Activated T-cell treated with anti-CD3 and anti-CD28 coated beads for 1 hour (primary cell): ENCODE data around the gene CNOT10.
"Not testable (repeated sequence)": the region's sequence is repeated elsewhere in the genome, so short reads cannot be mapped to it uniquely, and the experiment has no call there.

Experiments
- DNase-seq: peaks from one replicate; pipeline ENCODE4 v3.0.0-alpha.2; 2020; ENCODE audit warnings: low read depth

CNOT10 gene, protein sequence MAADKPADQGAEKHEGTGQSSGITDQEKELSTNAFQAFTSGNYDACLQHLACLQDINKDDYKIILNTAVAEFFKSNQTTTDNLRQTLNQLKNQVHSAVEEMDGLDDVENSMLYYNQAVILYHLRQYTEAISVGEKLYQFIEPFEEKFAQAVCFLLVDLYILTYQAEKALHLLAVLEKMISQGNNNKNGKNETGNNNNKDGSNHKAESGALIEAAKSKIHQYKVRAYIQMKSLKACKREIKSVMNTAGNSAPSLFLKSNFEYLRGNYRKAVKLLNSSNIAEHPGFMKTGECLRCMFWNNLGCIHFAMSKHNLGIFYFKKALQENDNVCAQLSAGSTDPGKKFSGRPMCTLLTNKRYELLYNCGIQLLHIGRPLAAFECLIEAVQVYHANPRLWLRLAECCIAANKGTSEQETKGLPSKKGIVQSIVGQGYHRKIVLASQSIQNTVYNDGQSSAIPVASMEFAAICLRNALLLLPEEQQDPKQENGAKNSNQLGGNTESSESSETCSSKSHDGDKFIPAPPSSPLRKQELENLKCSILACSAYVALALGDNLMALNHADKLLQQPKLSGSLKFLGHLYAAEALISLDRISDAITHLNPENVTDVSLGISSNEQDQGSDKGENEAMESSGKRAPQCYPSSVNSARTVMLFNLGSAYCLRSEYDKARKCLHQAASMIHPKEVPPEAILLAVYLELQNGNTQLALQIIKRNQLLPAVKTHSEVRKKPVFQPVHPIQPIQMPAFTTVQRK

GRCh38 chr3:32684800-32685542 is at the start of gene CNOT10:
Gene CNOT10 (plus strand): TSS chr3:32685188. CDS start chr3:32685461, 273 bp downstream.
- peak; percentile 89 for DNase-seq

- DNase-seq, result no peak
Measured at GRCh38 chr3:32640939-32641338, 44.0 kb upstream of the CNOT10 start.

DNA sequence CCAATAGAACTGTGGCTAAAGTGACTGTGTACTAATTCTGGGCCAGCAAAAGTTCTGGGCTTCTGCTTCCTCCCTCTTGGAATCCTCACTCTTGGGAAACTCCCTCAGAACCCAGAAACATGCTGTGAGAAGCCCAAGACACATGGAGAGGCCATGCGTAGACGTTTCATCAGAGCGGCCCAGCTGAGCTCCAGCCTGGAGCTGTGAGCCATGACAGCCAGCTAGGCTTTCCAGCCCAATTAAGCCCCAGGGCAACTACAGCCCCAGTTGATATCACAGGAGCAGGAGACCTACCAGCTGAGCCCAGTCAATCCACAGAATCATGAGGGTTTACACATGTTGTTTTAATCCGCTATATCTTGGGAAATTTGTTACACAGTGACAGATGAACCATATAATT is 43.6 kb upstream of the CNOT10 start:
- DNase-seq, result no peak

DNA sequence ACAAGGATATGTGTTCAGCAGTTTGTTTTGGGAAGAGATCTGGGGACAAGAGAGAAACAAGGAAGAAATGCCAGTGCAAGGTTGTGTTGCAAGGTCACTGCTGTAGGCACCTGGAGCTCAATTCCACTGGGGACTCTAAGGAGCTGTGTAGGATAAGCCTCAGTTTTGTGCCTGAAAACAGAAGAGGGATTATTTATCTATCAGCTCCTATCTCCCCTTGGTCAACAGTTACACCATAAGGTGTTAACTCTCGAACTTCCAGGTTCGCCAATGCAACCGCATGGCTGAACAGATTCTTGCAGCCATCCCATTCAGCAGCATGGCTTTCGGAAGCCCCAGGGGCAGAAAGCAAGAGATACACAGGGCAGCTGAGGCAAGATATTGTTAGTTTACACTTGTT is 41.6 kb upstream of the CNOT10 start:
- no peak for DNase-seq

DNA sequence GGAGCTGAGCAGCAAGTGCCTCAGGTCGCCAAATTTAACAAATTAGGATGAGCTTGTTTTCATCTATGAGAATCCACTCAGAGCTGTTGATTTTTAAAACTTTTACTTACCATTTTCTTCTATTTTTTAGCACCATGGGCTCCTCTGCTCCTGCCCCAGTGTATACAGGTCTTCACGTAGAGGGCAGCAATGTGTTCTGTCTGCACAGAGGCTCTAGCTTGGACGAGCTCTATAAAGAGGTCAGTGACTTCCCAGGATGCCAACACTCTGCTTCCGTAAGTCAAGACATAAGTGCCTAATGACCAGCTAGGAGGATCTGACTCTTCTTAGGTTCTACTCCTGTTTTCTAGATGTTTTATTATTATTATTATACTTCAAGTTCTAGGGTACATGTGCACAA is 41.2 kb upstream of the CNOT10 start:
- DNase-seq, result no peak

GRCh38 chr3:32644380-32644779 is 40.6 kb upstream of the CNOT10 start:
- DNase-seq, result no peak

GRCh38 chr3:32646761-32647160 is 38.2 kb upstream of the CNOT10 start:
- DNase-seq, result no peak

DNA sequence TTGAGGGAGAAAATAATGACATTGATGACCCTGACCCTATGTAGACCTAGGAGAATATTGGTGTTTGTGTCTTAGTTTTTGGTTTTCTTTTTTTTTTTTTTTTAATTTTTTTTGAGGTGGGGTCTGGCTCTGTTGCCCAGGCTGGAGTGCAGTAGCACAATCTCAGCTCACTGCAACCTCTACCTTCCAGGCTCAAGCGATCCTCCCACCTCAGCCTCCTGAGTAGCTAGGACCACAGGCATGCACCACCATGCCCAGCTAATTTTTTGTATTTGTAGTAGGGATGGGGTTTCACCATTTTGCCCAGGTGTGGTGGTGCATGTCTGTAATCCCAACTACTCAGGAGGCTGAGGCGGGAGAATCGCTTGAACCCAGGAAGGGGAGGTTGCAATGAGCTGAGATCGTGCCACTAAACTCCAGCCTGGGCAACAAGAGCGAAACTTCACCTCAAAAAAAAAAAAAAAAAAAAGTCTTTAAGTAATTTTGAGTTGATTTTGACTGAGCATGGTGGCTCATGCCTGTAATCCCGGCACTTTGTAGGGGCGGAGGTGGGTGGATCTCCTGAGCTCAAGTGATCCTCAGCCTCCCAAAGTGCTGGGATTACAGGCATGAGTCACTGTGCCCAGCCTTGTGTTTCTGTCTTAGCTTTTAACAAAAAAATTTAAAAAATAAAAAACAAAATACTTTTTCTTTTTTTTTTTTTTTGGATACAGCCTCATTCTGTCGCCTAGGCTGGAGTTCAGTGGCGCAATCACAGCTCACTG is 32.5 kb upstream of the CNOT10 start:
- DNase-seq, result not testable (repeated sequence)

- DNase-seq, result no peak
Measured at GRCh38 chr3:32655167-32655566, 29.8 kb upstream of the CNOT10 start.

DNA sequence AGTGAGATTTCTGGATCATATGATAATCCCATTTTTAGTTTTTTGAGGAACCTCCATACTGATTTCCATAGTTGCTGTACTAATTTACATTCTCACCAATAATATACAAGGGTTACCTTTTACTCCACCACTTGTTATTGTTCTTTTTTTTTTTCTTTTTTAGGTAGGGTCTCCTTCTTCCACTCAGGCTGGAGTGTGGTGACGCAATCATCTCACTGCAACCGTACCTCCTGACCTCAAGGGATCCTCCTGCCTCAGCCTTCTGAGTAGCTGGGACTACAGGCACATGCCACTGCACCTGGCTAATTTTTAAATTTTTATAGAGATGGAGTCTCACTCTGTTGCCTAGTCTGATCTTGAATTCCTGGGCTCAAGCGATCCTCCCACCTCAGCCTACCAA is 24.4 kb upstream of the CNOT10 start:
- DNase-seq, result no peak

- DNase-seq, result no peak
Measured at GRCh38 chr3:32662647-32663046, 22.3 kb upstream of the CNOT10 start.

GRCh38 chr3:32664630-32665075 is 20.3 kb upstream of the CNOT10 start:
- not testable (repeated sequence) for DNase-seq

DNA sequence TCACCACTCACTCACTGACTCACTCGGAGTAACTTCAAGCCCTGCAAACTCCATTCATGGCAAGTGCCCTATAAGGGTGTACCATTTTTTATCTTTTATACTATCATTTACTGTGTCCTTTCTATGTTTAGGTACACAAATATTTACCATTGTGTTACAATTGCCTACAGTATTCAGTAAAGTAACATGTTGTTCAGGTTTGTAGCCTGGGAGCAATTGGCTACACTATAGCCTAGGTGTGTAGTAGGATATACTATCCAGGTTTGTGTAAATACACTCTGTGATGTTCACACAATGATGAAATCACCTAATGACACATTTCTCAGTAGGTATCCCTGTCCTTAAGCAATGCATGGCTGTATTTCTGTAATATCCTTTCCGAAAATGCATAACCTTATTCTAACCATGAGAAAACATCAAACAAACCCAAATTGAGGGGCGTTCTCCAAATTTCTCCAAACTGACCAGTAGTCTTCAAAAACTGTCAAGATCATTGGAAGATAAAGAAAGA is 17.9 kb upstream of the CNOT10 start:
- no peak for DNase-seq

GRCh38 chr3:32669226-32669625 is 15.8 kb upstream of the CNOT10 start:
- DNase-seq, result not testable (repeated sequence)

DNA sequence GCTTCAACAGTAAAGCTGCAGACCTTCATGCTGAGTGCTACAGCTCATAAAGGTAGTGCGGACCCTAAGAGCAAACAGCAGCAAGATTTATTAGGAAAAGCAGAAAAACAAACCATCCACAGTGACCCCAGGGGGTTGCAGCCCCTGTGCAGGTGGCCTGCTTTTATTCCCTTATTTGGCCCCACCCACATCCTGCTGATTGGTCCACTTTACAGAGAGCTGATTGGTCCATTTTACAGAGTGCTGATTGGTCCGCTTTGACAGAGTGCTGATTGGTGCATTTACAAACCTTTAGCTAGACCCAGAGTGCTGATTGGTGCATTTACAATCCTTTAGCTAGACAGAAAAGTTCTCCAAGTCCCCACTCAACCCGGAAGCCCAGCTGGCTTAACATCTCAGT is 11.3 kb upstream of the CNOT10 start:
- DNase-seq, result not testable (repeated sequence)

DNA sequence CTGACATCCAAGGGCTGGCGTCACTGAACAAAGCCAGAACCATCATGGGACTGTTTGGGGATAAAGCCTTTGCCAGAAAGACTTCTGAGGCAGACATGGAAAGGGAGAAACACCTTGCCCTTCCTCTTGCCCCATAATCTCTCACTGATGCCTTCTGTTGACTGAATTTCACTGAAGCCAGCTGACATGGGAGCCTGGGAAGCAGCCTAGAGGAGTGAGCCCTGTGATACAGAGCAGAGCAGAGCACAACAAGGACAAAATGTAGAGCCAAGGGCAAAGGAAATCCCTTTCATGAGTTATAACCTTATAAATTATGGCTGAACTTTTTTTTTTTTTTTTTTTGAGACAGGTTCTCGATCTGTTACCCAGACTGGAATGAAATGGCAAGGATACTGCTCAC is 9.8 kb upstream of the CNOT10 start:
- no peak for DNase-seq

DNA sequence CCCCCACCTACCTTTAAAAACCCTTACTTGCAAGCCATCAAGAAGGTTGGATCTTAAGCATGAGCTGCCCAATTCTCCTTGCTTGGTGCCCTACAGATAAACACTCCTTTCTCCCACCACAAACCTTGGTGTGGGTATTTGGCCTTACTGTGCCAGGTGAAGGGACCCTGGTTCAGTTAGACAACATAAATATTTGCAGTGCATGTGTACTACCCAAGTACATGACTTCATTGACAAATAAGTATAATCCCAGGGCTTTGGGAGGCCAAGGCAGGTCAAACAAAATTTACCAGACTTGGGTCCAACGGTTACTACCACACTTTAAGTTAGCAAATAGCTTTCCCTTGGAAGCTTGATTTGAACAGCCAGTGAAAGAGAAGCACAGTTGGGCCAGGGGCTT is 9.3 kb upstream of the CNOT10 start:
- DNase-seq, result no peak

GRCh38 chr3:32681811-32682210 is 3.2 kb upstream of the CNOT10 start:
- DNase-seq, result no peak

- no peak for DNase-seq
Measured at GRCh38 chr3:32684029-32684799, 774 bp upstream of the CNOT10 start.

GRCh38 chr3:32685543-32686185 is 676 bp downstream of the CNOT10 start:
- DNase-seq, result no peak
